SK-N-MC (cell line): ENCODE data around the gene F13B.

Experiments used
- EZH2 ChIP-seq: fragments of 200-600 bp; sonication (generic); IDR thresholded peaks from one replicate; pipeline ENCODE4 v1.6.1; 2017; ENCODE audit warnings: antibody characterized with exemption
- POLR2AphosphoS5 ChIP-seq: IDR thresholded peaks from 2 replicates; pipeline ENCODE4 v1.6.1; 2012; ENCODE audit warnings: mild to moderate bottlenecking, low read depth, low read length, borderline replicate concordance

- TF ChIP-seq EZH2 (no peak), POLR2AphosphoS5 (no peak)
These were observed 25.5 kb upstream of the F13B start for GRCh38 chr1:197092491-197093023.
